Measurements from ENCODE around the gene FBXW8. TPM values are rescaled to one million over a fixed set of nuclear protein-coding genes. Genes with fewer than 3 reads are reported as not detected.

The FBXW8 gene
- total RNA-seq, 4 donors from 2014 or later = 9.1 to 19.0 (median 13.5) TPM

- TF ChIP-seq POLR2AphosphoS5 (IDR thresholded peaks at IDR 0.05) (no peak), CTCF (IDR thresholded peaks at IDR 0.05) (no peak), EP300 (IDR thresholded peaks at IDR 0.05) (no peak), POLR2A (IDR thresholded peaks at IDR 0.05) (no peak)
- Histone ChIP-seq H3K4me3 (no peak overlapping the region), H3K27me3 (no peaks in the 10 kb centered on the region), H3K9me3 (no peaks in the 10 kb centered on the region), H3K27ac (no peak overlapping the region), H3K4me1 (no peaks in the 10 kb centered on the region), H3K36me3 (peaks cover 38% of the 10 kb centered on the region)
- DNase-seq (ENCODE audit: low spot score in 2 of 2) = no peak
- WGBS = 82% methylated on average over 1 of the region's 1 CpG
Measured at GRCh38 chr12:117013726-117014125, 103.0 kb downstream of the FBXW8 start.

GRCh38 chr12:117014342-117014887 is 103.7 kb downstream of the FBXW8 start:
- Histone ChIP-seq H3K27me3 (no peaks in the 10 kb centered on the region), H3K9me3 (no peaks in the 10 kb centered on the region), H3K36me3 (peaks cover 37% of the 10 kb centered on the region), H3K4me1 (no peaks in the 10 kb centered on the region), H3K4me3 (no peak overlapping the region), H3K27ac (no peak overlapping the region)
- WGBS = 96% methylated on average over 8 of the region's 8 CpGs
- no peak for TF ChIP-seq CTCF (IDR thresholded peaks at IDR 0.05)
- TF ChIP-seq EP300 (IDR thresholded peaks at IDR 0.05) = no peak
- no peak for TF ChIP-seq POLR2A (IDR thresholded peaks at IDR 0.05)
- TF ChIP-seq POLR2AphosphoS5 (IDR thresholded peaks at IDR 0.05) = no peak
- DNase-seq (ENCODE audit: low spot score in 2 of 2) = no peak

GRCh38 chr12:117015811-117016210 is 105.1 kb downstream of the FBXW8 start:
- H3K36me3 ChIP-seq = peaks cover 34% of the 10 kb centered on the region

GRCh38 chr12:117017807-117018206 is 107.1 kb downstream of the FBXW8 start:
- 89% methylated on average over 9 of the region's 9 CpGs for WGBS
- TF ChIP-seq CTCF (IDR thresholded peaks at IDR 0.05) (no peak), EP300 (IDR thresholded peaks at IDR 0.05) (no peak), POLR2A (IDR thresholded peaks at IDR 0.05) (no peak), POLR2AphosphoS5 (IDR thresholded peaks at IDR 0.05) (no peak)
- no peak overlapping the region for H3K27ac ChIP-seq
- H3K4me1 ChIP-seq = no peaks in the 10 kb centered on the region
- peaks cover 31% of the 10 kb centered on the region for H3K36me3 ChIP-seq
- H3K9me3 ChIP-seq = no peaks in the 10 kb centered on the region
- no peaks in the 10 kb centered on the region for H3K27me3 ChIP-seq
- H3K4me3 ChIP-seq = no peak overlapping the region
- DNase-seq (ENCODE audit: low spot score in 2 of 2) = no peak

More at GRCh38 chr12:117015811-117016210, 105.1 kb downstream of the FBXW8 start:
- TF ChIP-seq POLR2A (IDR thresholded peaks at IDR 0.05) (no peak), EP300 (IDR thresholded peaks at IDR 0.05) (no peak), POLR2AphosphoS5 (IDR thresholded peaks at IDR 0.05) (no peak), CTCF (IDR thresholded peaks at IDR 0.05) (no peak)
- Histone ChIP-seq H3K4me1 (no peaks in the 10 kb centered on the region), H3K9me3 (no peaks in the 10 kb centered on the region), H3K27ac (no peak overlapping the region), H3K27me3 (no peaks in the 10 kb centered on the region), H3K4me3 (no peak overlapping the region)
- DNase-seq (ENCODE audit: low spot score in 2 of 2) = no peak

GRCh38 chr12:117018276-117018675 is 107.5 kb downstream of the FBXW8 start:
- no peak for DNase-seq (ENCODE audit: low spot score in 2 of 2)
- H3K4me1 ChIP-seq = no peaks in the 10 kb centered on the region
- TF ChIP-seq EP300 (IDR thresholded peaks at IDR 0.05) (no peak), POLR2AphosphoS5 (IDR thresholded peaks at IDR 0.05) (no peak), CTCF (IDR thresholded peaks at IDR 0.05) (no peak), POLR2A (IDR thresholded peaks at IDR 0.05) (no peak)
- H3K9me3 ChIP-seq = no peaks in the 10 kb centered on the region
- H3K4me3 ChIP-seq = no peak overlapping the region
- no peak overlapping the region for H3K27ac ChIP-seq
- WGBS = 88% methylated on average over 14 of the region's 14 CpGs
- H3K27me3 ChIP-seq = no peaks in the 10 kb centered on the region
- peaks cover 36% of the 10 kb centered on the region for H3K36me3 ChIP-seq
